MM.1S (cell line): Measurements from ENCODE around the gene CORO2A.

Experiments used
- CTCF ChIP-seq: fragments of 300-600 bp; sonication (generic); IDR thresholded peaks from 2 replicates; pipeline ENCODE4 v1.5.1; 2016; ENCODE audit warnings: antibody characterized with exemption, low read length, mixed read lengths
- EZH2 ChIP-seq: fragments of 300-600 bp; sonication (generic); optimal IDR thresholded peaks from 2 replicates; pipeline ENCODE3; 2017; ENCODE audit warnings: low read depth, mild to moderate bottlenecking, antibody characterized with exemption, low read length, mixed read lengths

GRCh38 chr9:98100456-98100855 is 92.0 kb downstream of the CORO2A start:
- TF ChIP-seq CTCF (no peak), EZH2 (no peak)
